ENCODE data around the gene MASTL. TPM values are rescaled to one million over a fixed set of nuclear protein-coding genes. Genes with fewer than 3 reads are reported as not detected.
A peak's percentile ranks its signal among the peaks of the same experiment; 100 is the strongest.

The MASTL gene
- total RNA-seq, 1 experiment from 2014 or later = 12.3 TPM

- Histone ChIP-seq H3K4me1 (ENCODE audit: control insufficient read depth, insufficient read depth, low read length) (no peaks in the 10 kb centered on the region), H3K27ac (ENCODE audit: low read length) (no peak overlapping the region), H3K27me3 (ENCODE audit: control insufficient read depth, insufficient read depth, low read length) (no peaks in the 10 kb centered on the region), H3K36me3 (ENCODE audit: control insufficient read depth, insufficient read depth, low read length) (peaks cover 11% of the 10 kb centered on the region; the same call in 1 of the 2 replicates), H3K4me3 (ENCODE audit: low read depth in 2 of 2, low read length in 2 of 2) (no peak overlapping the region), H3K9me3 (ENCODE audit: control insufficient read depth, insufficient read depth, low read depth, low read length) (no peaks in the 10 kb centered on the region)
- intact Hi-C loops (cut with micrococcal nuclease; ENCODE audit: unreplicated experiment) (no loop called here), in situ Hi-C loops (cut with HindIII; ENCODE audit: low pct_unique_long_range_greater_than_20kb, low sequenced_read_pairs) (no loop called here)
- DNase-seq (ENCODE audit: low read depth, low spot score) (no peak), ATAC-seq (no peak)
- ChIA-PET POLR2A (no interaction called here), CTCF (no interaction called here)
- no peak for TF ChIP-seq TCF7L2 (IDR thresholded peaks at IDR 0.05; ENCODE audit: low read depth, low read length)
- TF ChIP-seq POLR2AphosphoS5 (IDR thresholded peaks at IDR 0.05; ENCODE audit: low read depth, low read length) = no peak
- TF ChIP-seq SIN3A (IDR thresholded peaks at IDR 0.05; ENCODE audit: borderline replicate concordance, insufficient read depth, low read depth, low read length) = no peak
- no TSS peak for BruUV-seq (replicated peaks)
These were observed 52.2 kb downstream of the MASTL start for GRCh38 chr10:27207350-27207749.

DNA sequence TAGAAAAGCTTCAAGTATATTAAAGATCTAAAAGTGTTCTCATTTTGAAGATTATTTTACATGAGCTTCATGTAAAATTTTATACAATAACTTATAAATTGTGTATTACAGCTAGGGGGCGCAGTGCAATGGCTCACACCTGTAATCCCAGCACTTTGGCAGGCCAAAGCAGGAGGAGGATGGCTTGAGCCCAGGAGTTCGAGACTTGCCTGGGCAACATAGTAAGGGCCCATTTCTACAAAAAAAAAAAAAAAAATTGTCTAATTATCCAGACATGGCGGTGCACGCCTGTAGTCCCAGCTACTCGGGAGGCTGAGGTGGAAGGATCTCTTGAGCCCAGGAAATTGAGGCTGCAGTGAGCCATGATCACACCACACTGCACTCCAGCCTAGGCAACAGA is 68.8 kb downstream of the MASTL start:
- in situ Hi-C loops (cut with HindIII; ENCODE audit: low pct_unique_long_range_greater_than_20kb, low sequenced_read_pairs) = no loop called here
- DNase-seq (ENCODE audit: low read depth, low spot score) (no peak), ATAC-seq (peak; percentile 74; the same call in 1 of the 2 replicates)
- Histone ChIP-seq H3K4me1 (ENCODE audit: control insufficient read depth, insufficient read depth, low read length) (no peaks in the 10 kb centered on the region), H3K9me3 (ENCODE audit: control insufficient read depth, insufficient read depth, low read depth, low read length) (no peaks in the 10 kb centered on the region), H3K27me3 (ENCODE audit: control insufficient read depth, insufficient read depth, low read length) (no peaks in the 10 kb centered on the region), H3K4me3 (ENCODE audit: low read depth in 2 of 2, low read length in 2 of 2) (no peak overlapping the region), H3K36me3 (ENCODE audit: control insufficient read depth, insufficient read depth, low read length) (peaks cover 12% of the 10 kb centered on the region), H3K27ac (ENCODE audit: low read length) (no peak overlapping the region)
- ChIA-PET CTCF (interaction anchor here (0.6 to 0.9 kb wide), 6 partner anchors 10 to 1641 kb away, joined by 5 to 7 read pairs (median 5); no protein-coding TSS in a partner anchor), POLR2A (no interaction called here)
- no TSS peak for BruUV-seq (replicated peaks)
- intact Hi-C loops (cut with micrococcal nuclease; ENCODE audit: unreplicated experiment) = loop anchor here (5.0 kb wide), 1 partner anchor 138 kb away; no protein-coding TSS in a partner anchor
- TF ChIP-seq CTCF (IDR thresholded peaks at IDR 0.05) = peak; percentile 82
- no peak for TF ChIP-seq TCF7L2 (IDR thresholded peaks at IDR 0.05; ENCODE audit: low read depth, low read length)

GRCh38 chr10:27225011-27225590 is 69.9 kb downstream of the MASTL start:
- TF ChIP-seq, protein P1, sequence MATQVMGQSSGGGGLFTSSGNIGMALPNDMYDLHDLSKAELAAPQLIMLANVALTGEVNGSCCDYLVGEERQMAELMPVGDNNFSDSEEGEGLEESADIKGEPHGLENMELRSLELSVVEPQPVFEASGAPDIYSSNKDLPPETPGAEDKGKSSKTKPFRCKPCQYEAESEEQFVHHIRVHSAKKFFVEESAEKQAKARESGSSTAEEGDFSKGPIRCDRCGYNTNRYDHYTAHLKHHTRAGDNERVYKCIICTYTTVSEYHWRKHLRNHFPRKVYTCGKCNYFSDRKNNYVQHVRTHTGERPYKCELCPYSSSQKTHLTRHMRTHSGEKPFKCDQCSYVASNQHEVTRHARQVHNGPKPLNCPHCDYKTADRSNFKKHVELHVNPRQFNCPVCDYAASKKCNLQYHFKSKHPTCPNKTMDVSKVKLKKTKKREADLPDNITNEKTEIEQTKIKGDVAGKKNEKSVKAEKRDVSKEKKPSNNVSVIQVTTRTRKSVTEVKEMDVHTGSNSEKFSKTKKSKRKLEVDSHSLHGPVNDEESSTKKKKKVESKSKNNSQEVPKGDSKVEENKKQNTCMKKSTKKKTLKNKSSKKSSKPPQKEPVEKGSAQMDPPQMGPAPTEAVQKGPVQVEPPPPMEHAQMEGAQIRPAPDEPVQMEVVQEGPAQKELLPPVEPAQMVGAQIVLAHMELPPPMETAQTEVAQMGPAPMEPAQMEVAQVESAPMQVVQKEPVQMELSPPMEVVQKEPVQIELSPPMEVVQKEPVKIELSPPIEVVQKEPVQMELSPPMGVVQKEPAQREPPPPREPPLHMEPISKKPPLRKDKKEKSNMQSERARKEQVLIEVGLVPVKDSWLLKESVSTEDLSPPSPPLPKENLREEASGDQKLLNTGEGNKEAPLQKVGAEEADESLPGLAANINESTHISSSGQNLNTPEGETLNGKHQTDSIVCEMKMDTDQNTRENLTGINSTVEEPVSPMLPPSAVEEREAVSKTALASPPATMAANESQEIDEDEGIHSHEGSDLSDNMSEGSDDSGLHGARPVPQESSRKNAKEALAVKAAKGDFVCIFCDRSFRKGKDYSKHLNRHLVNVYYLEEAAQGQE (IDR thresholded peaks at IDR 0.05; ENCODE audit: insufficient read depth in 1 of 2, low read depth in 2 of 2, low read length in 1 of 2) = no peak
- TF ChIP-seq POLR2AphosphoS5 (IDR thresholded peaks at IDR 0.05; ENCODE audit: low read depth, low read length) = no peak
- TF ChIP-seq CTCF (IDR thresholded peaks at IDR 0.05) = no peak
- TF ChIP-seq TCF7L2 (IDR thresholded peaks at IDR 0.05; ENCODE audit: low read depth, low read length) = no peak
- no peak for TF ChIP-seq SIN3A (IDR thresholded peaks at IDR 0.05; ENCODE audit: borderline replicate concordance, insufficient read depth, low read depth, low read length)
- Histone ChIP-seq H3K4me3 (ENCODE audit: low read depth in 2 of 2, low read length in 2 of 2) (no peak overlapping the region), H3K36me3 (ENCODE audit: control insufficient read depth, insufficient read depth, low read length) (peaks cover 13% of the 10 kb centered on the region), H3K9me3 (ENCODE audit: control insufficient read depth, insufficient read depth, low read depth, low read length) (no peaks in the 10 kb centered on the region), H3K4me1 (ENCODE audit: control insufficient read depth, insufficient read depth, low read length) (no peaks in the 10 kb centered on the region), H3K27me3 (ENCODE audit: control insufficient read depth, insufficient read depth, low read length) (no peaks in the 10 kb centered on the region), H3K27ac (ENCODE audit: low read length) (no peak overlapping the region)
- no peak for DNase-seq (ENCODE audit: low read depth, low spot score)
- ChIA-PET POLR2A (no interaction called here), CTCF (no interaction called here)
- no TSS peak for BruUV-seq (replicated peaks)
- intact Hi-C loops (cut with micrococcal nuclease; ENCODE audit: unreplicated experiment) = no loop called here
- ATAC-seq = no peak
- in situ Hi-C loops (cut with HindIII; ENCODE audit: low pct_unique_long_range_greater_than_20kb, low sequenced_read_pairs) = no loop called here
